PC-3 (cell line): Measurements from ENCODE around the gene PCDHGB5. TPM values are rescaled to one million over a fixed set of nuclear protein-coding genes. Genes with fewer than 3 reads are reported as not detected.
"Not testable (repeated sequence)": the region's sequence is repeated elsewhere in the genome, so short reads cannot be mapped to it uniquely, and the experiment has no call there.

Source experiments
- ATAC-seq: fragments of 200-7000 bp; cut with Tn5 transposase; 2 replicates; pipeline ENCODE4 v1.9.1; 2020; ENCODE audit warnings: mild to moderate bottlenecking, moderate library complexity
- BruUV-seq: library from RNA; stranded (reverse); fragments of 400-500 nt; replicated peaks from 2 replicates; lab custom pipeline; 2021; lab: Mats Ljungman, UMichigan
- CTCF ChIA-PET: fragments of 300-600 bp; sonication (Branson Sonifier 250); formaldehyde crosslinking; loops from one replicate; lab custom pipeline; 2022; ENCODE audit warnings: antibody characterized with exemption; lab: Charles Lee
- POLR2A ChIA-PET: fragments of 300-600 bp; sonication (Branson Sonifier 250); formaldehyde crosslinking; loops from one replicate; lab custom pipeline; 2022; ENCODE audit warnings: antibody characterized with exemption; ENCODE audit not compliant: unreplicated experiment; lab: Charles Lee
- DNase-seq: peaks from one replicate; pipeline ENCODE4 v3.0.0-alpha.2; 2015
- H2AFZ ChIP-seq: fragments of 300-600 bp; sonication (generic); 2 replicates; pipeline ENCODE4 v1.6.0; 2016; ENCODE audit warnings: antibody characterized with exemption, low read length
- H3F3A ChIP-seq: fragments of 300-600 bp; sonication (generic); one replicate; pipeline ENCODE4 v1.6.0; 2017; ENCODE audit warnings: antibody characterized with exemption, low read length, control low read depth, mild to moderate bottlenecking; ENCODE audit not compliant: unreplicated experiment
- H3K27ac ChIP-seq: fragments of 300-600 bp; sonication (generic); 2 replicates; pipeline ENCODE4 v1.5.1; 2016; ENCODE audit warnings: mild to moderate bottlenecking, low read length
- H3K27me3 ChIP-seq: fragments of 300-600 bp; sonication (generic); 2 replicates; pipeline ENCODE4 v1.6.1; 2016; ENCODE audit warnings: low read length, mixed read lengths
- H3K36me3 ChIP-seq: fragments of 300-600 bp; sonication (generic); 2 replicates; pipeline ENCODE4 v1.6.1; 2016; ENCODE audit warnings: low read depth, mixed run types, low read length, mixed read lengths
- H3K4me1 ChIP-seq: fragments of 300-600 bp; sonication (generic); 2 replicates; pipeline ENCODE4 v1.5.1; 2016; ENCODE audit warnings: low read length; ENCODE audit not compliant: insufficient read depth
- H3K4me2 ChIP-seq: fragments of 300-600 bp; sonication (generic); 2 replicates; pipeline ENCODE4 v1.6.0; 2016; ENCODE audit warnings: low read length
- H3K4me3 ChIP-seq: fragments of 300-600 bp; sonication (generic); 2 replicates; pipeline ENCODE4 v1.5.1; 2016; ENCODE audit warnings: mild to moderate bottlenecking, low read length, mixed read lengths
- H3K79me2 ChIP-seq: fragments of 300-600 bp; sonication (generic); 2 replicates; pipeline ENCODE4 v1.6.1; 2017; ENCODE audit warnings: low read length, mixed read lengths
- H3K9ac ChIP-seq: fragments of 300-600 bp; sonication (generic); 2 replicates; pipeline ENCODE4 v1.6.0; 2016; ENCODE audit warnings: mild to moderate bottlenecking, low read length
- H3K9me2 ChIP-seq: fragments of 300-600 bp; sonication (generic); replicated peaks from 2 replicates; pipeline ENCODE4 v1.6.1; 2016; ENCODE audit warnings: mixed run types, low read length, mixed read lengths
- H3K9me3 ChIP-seq: fragments of 300-600 bp; sonication (generic); 2 replicates; pipeline ENCODE4 v1.6.1; 2016; ENCODE audit warnings: low read length, mixed read lengths
- H4K20me1 ChIP-seq: fragments of 300-600 bp; sonication (generic); 2 replicates; pipeline ENCODE4 v1.6.1; 2016; ENCODE audit warnings: low read length, mixed read lengths
- CTCF ChIP-seq: fragments of 300-600 bp; sonication (generic); conservative IDR thresholded peaks from 2 replicates; pipeline ENCODE4 v1.5.1; 2017; ENCODE audit warnings: antibody characterized with exemption, low read depth, mild to moderate bottlenecking, low read length
- EZH2 ChIP-seq: fragments of 300-600 bp; sonication (generic); IDR thresholded peaks from one replicate; pipeline ENCODE4 v1.6.1; 2017; ENCODE audit warnings: antibody characterized with exemption, mild to moderate bottlenecking, low read length; ENCODE audit not compliant: unreplicated experiment
- EZH2phosphoT487 ChIP-seq: fragments of 300-600 bp; sonication (generic); IDR thresholded peaks from 2 replicates; pipeline ENCODE4 v1.6.1; 2018; ENCODE audit warnings: mild to moderate bottlenecking, antibody characterized with exemption, low read length, borderline replicate concordance
- intact Hi-C: fragments of 100-400 bp; cut with micrococcal nuclease; formaldehyde crosslinking; loops from 2 replicates; pipeline ENCODE4 v1.9.0; 2023
- total RNA-seq: library from RNA; depleted of rRNA; stranded (reverse); fragments of >200 nt; gene quantifications from 2 replicates; pipeline ENCODE4 v1.2.3, GENCODE V29; 2014

Gene PCDHGB5
- total RNA-seq, 1 experiment from 2014 or later, result 9.0 TPM

- POLR2A ChIA-PET, result no interaction called here
Measured at GRCh38 chr5:141373673-141374317, 24.0 kb upstream of the PCDHGB5 start, which contains the start of gene PCDHGA6. PCDHGA6 (plus strand) TSS chr5:141373891; CDS start chr5:141374084, 193 bp downstream.

GRCh38 chr5:141374627-141375026, 23.1 kb upstream of the PCDHGB5 start:
- no peak overlapping the region for H3K4me2 ChIP-seq
- BruUV-seq, result no TSS peak
- H3K27me3 ChIP-seq, result no peaks in the 10 kb centered on the region
- H3K9ac ChIP-seq, result no peak overlapping the region
- H3K27ac ChIP-seq, result no peak overlapping the region
- no peaks in the 10 kb centered on the region for H3K9me2 ChIP-seq
- 0 out of 2 replicates have a peak, but pooled peaks cover 3% of the 10 kb centered on the region for H3K9me3 ChIP-seq
- no peak for TF ChIP-seq CTCF
- no peak for TF ChIP-seq EZH2
- no peak for TF ChIP-seq EZH2phosphoT487
- no peaks in the 10 kb centered on the region for H3F3A ChIP-seq
- no peak for ATAC-seq
- POLR2A ChIA-PET, result no interaction called here
- H3K79me2 ChIP-seq, result no peaks in the 10 kb centered on the region
- H3K4me1 ChIP-seq, result no peaks in the 10 kb centered on the region
- H3K36me3 ChIP-seq, result no peaks in the 10 kb centered on the region
- H2AFZ ChIP-seq, result no peak overlapping the region
- intact Hi-C loops, result no loop called here
- DNase-seq, result no peak
- no peak overlapping the region for H3K4me3 ChIP-seq
- CTCF ChIA-PET, result no interaction called here
- no peaks in the 10 kb centered on the region for H4K20me1 ChIP-seq

More at GRCh38 chr5:141373673-141374317, 24.0 kb upstream of the PCDHGB5 start, which contains the start of gene PCDHGA6:
- no peak within 1 kb of the TSS for H2AFZ ChIP-seq
- intact Hi-C loops, result no loop called here
- H3K79me2 ChIP-seq, result no peaks in the 10 kb centered on the region
- no peak within 1 kb of the TSS for H3K4me2 ChIP-seq
- no peak for ATAC-seq
- H3K9ac ChIP-seq, result no peak within 1 kb of the TSS
- no peaks in the 10 kb centered on the region for H4K20me1 ChIP-seq
- H3F3A ChIP-seq, result no peaks in the 10 kb centered on the region
- BruUV-seq, result no TSS peak
- TF ChIP-seq EZH2phosphoT487 (no peak), EZH2 (no peak), CTCF (no peak)
- CTCF ChIA-PET, result no interaction called here
- H3K9me3 ChIP-seq, result no peaks in the 10 kb centered on the region
- no peaks in the 10 kb centered on the region for H3K27me3 ChIP-seq
- no peaks in the 10 kb centered on the region for H3K9me2 ChIP-seq
- no peak within 1 kb of the TSS for H3K4me3 ChIP-seq
- DNase-seq, result no peak
- H3K36me3 ChIP-seq, result no peaks in the 10 kb centered on the region
- H3K27ac ChIP-seq, result no peak within 1 kb of the TSS
- H3K4me1 ChIP-seq, result no peaks in the 10 kb centered on the region

GRCh38 chr5:141375444-141376155, 22.1 kb upstream of the PCDHGB5 start:
- CTCF ChIA-PET, H3F3A ChIP-seq, H4K20me1 ChIP-seq, H3K27ac ChIP-seq, BruUV-seq, POLR2A ChIA-PET, H3K9me3 ChIP-seq, DNase-seq, H3K36me3 ChIP-seq, H3K9ac ChIP-seq, H3K27me3 ChIP-seq, H3K4me2 ChIP-seq, intact Hi-C loops, H3K9me2 ChIP-seq, H2AFZ ChIP-seq, ATAC-seq, H3K4me1 ChIP-seq, H3K4me3 ChIP-seq, H3K79me2 ChIP-seq: not testable (repeated sequence)
